Measurements from ENCODE around the gene MITF. TPM values are rescaled to one million over a fixed set of nuclear protein-coding genes. Genes with fewer than 3 reads are reported as not detected.

The MITF gene
- total RNA-seq, 4 donors from 2014 or later: 12.2 to 20.9 (median 17.1) TPM

GRCh38 chr3:69725994-69726571 lies 13.2 kb upstream of the MITF start:
- 69 to 78% methylated on average over 3 of the region's 3 CpGs for WGBS, 2 donors (ENCODE audit: low coverage in 1 of 2)
- Histone ChIP-seq H3K27ac (no peak overlapping the region), H3K36me3 (no peaks in the 10 kb centered on the region), H3K4me3 (no peak overlapping the region), H3K4me1 (no peaks in the 10 kb centered on the region), H3K9me3 (no peaks in the 10 kb centered on the region), H3K27me3 (no peaks in the 10 kb centered on the region)
- no peak for DNase-seq
- TF ChIP-seq CTCF (IDR thresholded peaks at IDR 0.05) (no peak), POLR2AphosphoS5 (IDR thresholded peaks at IDR 0.05) (no peak), POLR2A (IDR thresholded peaks at IDR 0.05) (no peak), EP300 (IDR thresholded peaks at IDR 0.05; ENCODE audit: low read depth) (no peak)
- in situ Hi-C loops (cut with MboI; ENCODE audit: low pct_ligation_motif_present in 1 of 4, low pct_unique_long_range_greater_than_20kb in 1 of 4, low sequenced_read_pairs in 3 of 4): no loop called here
- intact Hi-C loops (cut with DNase I; ENCODE audit: low total_unique reads): no loop called here

GRCh38 chr3:69729147-69729919 lies 9.9 kb upstream of the MITF start:
- TF ChIP-seq EP300 (IDR thresholded peaks at IDR 0.05; ENCODE audit: low read depth) (no peak), CTCF (IDR thresholded peaks at IDR 0.05) (no peak), POLR2AphosphoS5 (IDR thresholded peaks at IDR 0.05) (no peak), POLR2A (IDR thresholded peaks at IDR 0.05) (no peak)
- intact Hi-C loops (cut with DNase I; ENCODE audit: low total_unique reads): no loop called here
- no peak overlapping the region for H3K27ac ChIP-seq
- H3K9me3 ChIP-seq: no peaks in the 10 kb centered on the region
- H3K27me3 ChIP-seq: no peaks in the 10 kb centered on the region
- H3K4me1 ChIP-seq: no peaks in the 10 kb centered on the region
- H3K36me3 ChIP-seq: no peaks in the 10 kb centered on the region
- H3K4me3 ChIP-seq: no peak overlapping the region
- no peak for DNase-seq
- in situ Hi-C loops (cut with MboI; ENCODE audit: low pct_ligation_motif_present in 1 of 4, low pct_unique_long_range_greater_than_20kb in 1 of 4, low sequenced_read_pairs in 3 of 4): no loop called here
- WGBS, 2 donors (ENCODE audit: low coverage in 1 of 2): 46 to 69% methylated on average over 4 to 6 of the region's 6 CpGs

GRCh38 chr3:69731080-69731479 lies 8.2 kb upstream of the MITF start:
- no peak for DNase-seq
- in situ Hi-C loops (cut with MboI; ENCODE audit: low pct_ligation_motif_present in 1 of 4, low pct_unique_long_range_greater_than_20kb in 1 of 4, low sequenced_read_pairs in 3 of 4) (no loop called here), intact Hi-C loops (cut with DNase I; ENCODE audit: low total_unique reads) (no loop called here)
- WGBS, 2 donors (ENCODE audit: low coverage in 1 of 2): 66 to 70% methylated on average over 2 of the region's 2 CpGs
- Histone ChIP-seq H3K27me3 (no peaks in the 10 kb centered on the region), H3K9me3 (no peaks in the 10 kb centered on the region), H3K4me1 (no peaks in the 10 kb centered on the region), H3K27ac (no peak overlapping the region), H3K4me3 (no peak overlapping the region), H3K36me3 (no peaks in the 10 kb centered on the region)
- TF ChIP-seq EP300 (IDR thresholded peaks at IDR 0.05; ENCODE audit: low read depth): no peak

- DNase-seq: no peak
- in situ Hi-C loops (cut with MboI; ENCODE audit: low pct_ligation_motif_present in 1 of 4, low pct_unique_long_range_greater_than_20kb in 1 of 4, low sequenced_read_pairs in 3 of 4) (no loop called here), intact Hi-C loops (cut with DNase I; ENCODE audit: low total_unique reads) (no loop called here)
- TF ChIP-seq POLR2A (IDR thresholded peaks at IDR 0.05) (no peak), CTCF (IDR thresholded peaks at IDR 0.05) (no peak), EP300 (IDR thresholded peaks at IDR 0.05; ENCODE audit: low read depth) (no peak), POLR2AphosphoS5 (IDR thresholded peaks at IDR 0.05) (no peak)
- Histone ChIP-seq H3K36me3 (no peaks in the 10 kb centered on the region), H3K27ac (no peak overlapping the region), H3K4me3 (no peak overlapping the region), H3K4me1 (peaks cover 0 to 11% (median 3%) of the 10 kb centered on the region in 4 donors), H3K9me3 (no peaks in the 10 kb centered on the region), H3K27me3 (peaks cover 7% of the 10 kb centered on the region)
- WGBS, 2 donors (ENCODE audit: low coverage in 1 of 2): 81 to 86% methylated on average over 2 of the region's 2 CpGs
Measured at GRCh38 chr3:69735893-69736292, 3.4 kb upstream of the MITF start.
